Transverse colon (tissue), 4 donors: ENCODE data around the gene VWF.

Experiments
- POLR2A ChIP-seq: fragments of 450-650 bp; IDR thresholded peaks from one replicate; pipeline ENCODE4 v1.6.1; 2016; ENCODE audit warnings: antibody characterized with exemption, mild to moderate bottlenecking, moderate library complexity
- POLR2AphosphoS5 ChIP-seq, 3 donors: sonication (generic); formaldehyde crosslinking; IDR thresholded peaks; one replicate each; pipeline ENCODE4 v1.6.1; 2016; ENCODE audit warnings: antibody characterized with exemption in 3 of 3
- TF ChIP-seq, protein P1 (sequence below), 5 experiments: fragments of 200-600 bp in 3 of 5; fragments of 450-650 bp in 2 of 5; sonication (generic) in 3 of 5; IDR thresholded peaks; 1 replicate in 2 of 5; 2 replicates in 3 of 5; pipeline ENCODE4 v1.5.1; 2016 to 2017; ENCODE audit warnings: antibody characterized with exemption in 5 of 5, inconsistent platforms in 3 of 5, mild to moderate bottlenecking in 2 of 5, moderate library complexity in 1 of 5

DNA sequence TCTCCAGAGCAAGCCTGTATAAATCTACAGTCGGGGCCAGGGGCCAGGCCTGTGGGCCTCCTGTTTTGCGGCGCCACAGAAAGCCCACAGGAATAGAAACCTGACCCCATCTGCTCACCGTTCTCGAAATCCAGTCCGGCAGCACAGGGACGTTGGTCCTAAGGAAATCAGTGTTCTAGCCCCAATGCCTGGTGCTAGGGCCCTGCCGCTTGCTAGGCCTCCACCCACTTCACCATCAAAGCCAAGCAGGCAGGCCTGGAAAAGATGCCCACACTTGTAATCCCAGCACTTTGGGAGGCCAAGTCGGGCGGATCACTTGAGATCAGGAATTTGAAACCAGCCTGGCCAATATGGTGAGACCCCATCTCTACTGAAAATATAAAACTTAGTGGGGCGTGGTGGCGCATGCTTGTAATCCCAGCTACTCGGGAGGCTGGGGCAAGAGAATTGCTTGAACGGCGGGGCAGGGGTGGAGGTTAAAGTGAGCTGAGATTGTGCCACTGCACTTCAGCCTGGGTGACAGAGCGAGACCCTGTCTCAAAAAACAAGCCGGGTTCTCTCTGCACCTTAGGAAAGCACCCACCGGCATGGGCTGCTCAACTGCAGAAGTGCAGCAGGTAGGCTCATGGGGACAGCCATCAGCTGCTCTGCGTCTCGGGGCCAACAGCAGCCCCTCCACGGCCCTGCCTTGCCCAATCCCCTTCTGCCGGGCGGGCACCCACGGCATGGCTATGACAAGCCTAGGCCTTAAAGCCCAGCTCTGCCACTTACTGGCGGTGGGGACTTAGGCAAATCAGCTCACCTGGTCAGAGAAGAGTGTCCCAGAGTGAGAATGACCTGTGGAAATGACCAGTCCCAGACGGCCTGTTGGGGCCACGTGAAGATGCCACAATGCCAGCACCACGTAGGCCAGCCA, 47.4 kb downstream of the VWF start:
- TF ChIP-seq POLR2A (no peak), POLR2AphosphoS5 (IDR thresholded peaks at IDR 0.05) (no peak)
- TF ChIP-seq, protein P1, sequence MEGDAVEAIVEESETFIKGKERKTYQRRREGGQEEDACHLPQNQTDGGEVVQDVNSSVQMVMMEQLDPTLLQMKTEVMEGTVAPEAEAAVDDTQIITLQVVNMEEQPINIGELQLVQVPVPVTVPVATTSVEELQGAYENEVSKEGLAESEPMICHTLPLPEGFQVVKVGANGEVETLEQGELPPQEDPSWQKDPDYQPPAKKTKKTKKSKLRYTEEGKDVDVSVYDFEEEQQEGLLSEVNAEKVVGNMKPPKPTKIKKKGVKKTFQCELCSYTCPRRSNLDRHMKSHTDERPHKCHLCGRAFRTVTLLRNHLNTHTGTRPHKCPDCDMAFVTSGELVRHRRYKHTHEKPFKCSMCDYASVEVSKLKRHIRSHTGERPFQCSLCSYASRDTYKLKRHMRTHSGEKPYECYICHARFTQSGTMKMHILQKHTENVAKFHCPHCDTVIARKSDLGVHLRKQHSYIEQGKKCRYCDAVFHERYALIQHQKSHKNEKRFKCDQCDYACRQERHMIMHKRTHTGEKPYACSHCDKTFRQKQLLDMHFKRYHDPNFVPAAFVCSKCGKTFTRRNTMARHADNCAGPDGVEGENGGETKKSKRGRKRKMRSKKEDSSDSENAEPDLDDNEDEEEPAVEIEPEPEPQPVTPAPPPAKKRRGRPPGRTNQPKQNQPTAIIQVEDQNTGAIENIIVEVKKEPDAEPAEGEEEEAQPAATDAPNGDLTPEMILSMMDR (IDR thresholded peaks at IDR 0.05) = no peak
